HepG2 (cell line): ENCODE results near the gene POLG2. TPM values are rescaled to one million over a fixed set of nuclear protein-coding genes. Genes with fewer than 3 reads are reported as not detected.

Source experiments
- ARNT ChIP-seq: fragments of 450-650 bp; IDR thresholded peaks from 2 replicates; pipeline ENCODE4 v1.6.1; 2017
- ASH2L ChIP-seq: fragments of 300-600, 200-600 bp; sonication (generic); IDR thresholded peaks from 2 replicates; pipeline ENCODE4 v1.7.0; 2017; ENCODE audit warnings: low read depth, mild to moderate bottlenecking, moderate library complexity, mixed read lengths, low read length; ENCODE audit not compliant: insufficient read length
- DR1 ChIP-seq: sonication (generic); formaldehyde crosslinking; IDR thresholded peaks from 2 replicates; pipeline ENCODE4 v1.8.0; 2021; ENCODE audit warnings: mild to moderate bottlenecking, missing genetic modification reagents, inconsistent platforms
- HOXD1 ChIP-seq: sonication (generic); formaldehyde crosslinking; IDR thresholded peaks from 2 replicates; pipeline ENCODE4 v1.5.0; 2020; ENCODE audit warnings: missing genetic modification reagents
- JUND ChIP-seq: sonication (generic); formaldehyde crosslinking; IDR thresholded peaks from 2 replicates; pipeline ENCODE4 v1.8.0; 2022; ENCODE audit warnings: mild to moderate bottlenecking, missing genetic modification reagents
- KDM5B ChIP-seq: sonication (generic); formaldehyde crosslinking; IDR thresholded peaks from 2 replicates; pipeline ENCODE4 v1.4.0; 2020; ENCODE audit warnings: missing genetic modification reagents, mild to moderate bottlenecking, borderline replicate concordance
- KLF16 ChIP-seq, 2 experiments: sonication (generic) in 1 of 2; formaldehyde crosslinking in 1 of 2; IDR thresholded peaks; 2 replicates each; pipeline versions ENCODE4 v1.6.1 to v1.8.0; 2016 to 2023; ENCODE audit warnings: missing genetic modification reagents in 2 of 2, missing compliant biosample characterization in 1 of 2
- MED8 ChIP-seq: sonication (generic); formaldehyde crosslinking; IDR thresholded peaks from 2 replicates; pipeline ENCODE4 v1.8.1; 2023; ENCODE audit warnings: mild to moderate bottlenecking, missing genetic modification reagents; ENCODE audit not compliant: insufficient replicate concordance
- NFIC ChIP-seq: IDR thresholded peaks from 2 replicates; pipeline ENCODE4 v1.6.1; 2012; ENCODE audit warnings: mild to moderate bottlenecking, low read length, inconsistent platforms
- XRCC5 ChIP-seq: fragments of 200-400 bp; formaldehyde crosslinking; optimal IDR thresholded peaks from 2 replicates; pipeline ENCODE3; 2017; ENCODE audit warnings: mild to moderate bottlenecking, low read length
- ZNF7 ChIP-seq: IDR thresholded peaks from 2 replicates; pipeline ENCODE4 v1.6.1; 2016; ENCODE audit warnings: missing biosample characterization, missing genetic modification reagents
- ZNF781 ChIP-seq: sonication (generic); formaldehyde crosslinking; IDR thresholded peaks from 2 replicates; pipeline ENCODE4 v1.5.1; 2020; ENCODE audit warnings: borderline replicate concordance, mild to moderate bottlenecking, missing genetic modification reagents; ENCODE audit errors: not compliant biosample characterization
- ZNF782 ChIP-seq: sonication (generic); formaldehyde crosslinking; IDR thresholded peaks from 2 replicates; pipeline ENCODE4 v1.4.0; 2020; ENCODE audit warnings: missing genetic modification reagents, mild to moderate bottlenecking, borderline replicate concordance
- ZSCAN22 ChIP-seq: sonication (generic); formaldehyde crosslinking; IDR thresholded peaks from 2 replicates; pipeline ENCODE4 v1.4.0; 2020; ENCODE audit warnings: mild to moderate bottlenecking, missing genetic modification reagents
- ZSCAN30 ChIP-seq: sonication (generic); formaldehyde crosslinking; IDR thresholded peaks from 2 replicates; pipeline ENCODE4 v1.5.0; 2020; ENCODE audit warnings: mild to moderate bottlenecking, missing genetic modification reagents
- polyA plus RNA-seq, 8 experiments: library from polyadenylated mRNA; depleted of rRNA in 3 of 8; stranded (reverse) in 7 of 8; unstranded in 1 of 8; fragments of >200 nt; fragmentation: Illumina TruSeq in 4 of 8; extraction: Trizol in 4 of 8; gene quantifications; 2 replicates each; pipeline versions ENCODE4 v1.2.1 to v1.2.3, GENCODE V29; 2011 to 2016; ENCODE audit warnings: low read depth in 4 of 8, missing spikeins in 1 of 8, mixed read lengths in 1 of 8; ENCODE audit not compliant: insufficient read depth in 1 of 8
- total RNA-seq, 5 experiments: library from RNA; depleted of rRNA; stranded (reverse); fragments of >200 nt; fragmentation: Illumina TruSeq; extraction: Trizol; gene quantifications; 2 replicates each; pipeline ENCODE4 v1.2.3, GENCODE V29; 2016; ENCODE audit warnings: low read depth in 1 of 5
- TF ChIP-seq, protein P1 (sequence below): sonication (generic); formaldehyde crosslinking; IDR thresholded peaks from 2 replicates; pipeline ENCODE4; 2020; ENCODE audit warnings: missing genetic modification reagents, mild to moderate bottlenecking, borderline replicate concordance
- TF ChIP-seq, protein P2 (sequence below): sonication (generic); formaldehyde crosslinking; IDR thresholded peaks from 2 replicates; pipeline ENCODE4 v1.4.0; 2020; ENCODE audit warnings: missing genetic modification reagents
- TF ChIP-seq, protein P3 (sequence below): sonication (generic); formaldehyde crosslinking; IDR thresholded peaks from 2 replicates; pipeline ENCODE4 v1.4.0; 2020; ENCODE audit warnings: missing genetic modification reagents
- TF ChIP-seq, protein P4 (sequence below): sonication (generic); formaldehyde crosslinking; IDR thresholded peaks from 2 replicates; pipeline ENCODE4 v1.4.0; 2020; ENCODE audit warnings: missing genetic modification reagents, mild to moderate bottlenecking, borderline replicate concordance
- TF ChIP-seq, protein P5 (sequence below): sonication (generic); formaldehyde crosslinking; conservative IDR thresholded peaks from 2 replicates; pipeline ENCODE4 v1.4.0; 2020; ENCODE audit warnings: missing genetic modification reagents

The POLG2 gene
- total and polyA plus RNA-seq, 2 of the 13 experiments (the other 11 are each of a cell fraction or from before 2014, with no cell fraction given) = 21.1 to 25.5 TPM

DNA sequence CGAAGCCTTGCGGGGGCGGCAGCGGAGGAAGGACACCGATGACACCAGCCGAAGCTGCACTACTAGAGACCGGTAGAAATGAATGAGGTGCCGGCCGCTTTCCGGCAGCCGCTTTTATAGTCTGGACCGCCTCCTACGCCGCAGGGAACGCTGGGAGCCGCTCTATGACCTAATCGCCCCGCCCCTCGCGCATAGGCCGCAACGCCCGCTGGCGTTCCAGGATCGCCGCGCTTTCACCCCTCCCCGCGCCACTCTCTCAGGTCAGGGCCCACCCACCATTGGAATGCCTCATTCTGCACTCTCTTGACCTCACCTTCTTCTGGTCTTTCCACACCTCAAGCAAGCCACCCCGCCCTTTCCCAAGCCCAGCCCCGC lies 9.3 kb upstream of the POLG2 start, which contains the start of gene DDX5 (continued):
- TF ChIP-seq, protein P1, sequence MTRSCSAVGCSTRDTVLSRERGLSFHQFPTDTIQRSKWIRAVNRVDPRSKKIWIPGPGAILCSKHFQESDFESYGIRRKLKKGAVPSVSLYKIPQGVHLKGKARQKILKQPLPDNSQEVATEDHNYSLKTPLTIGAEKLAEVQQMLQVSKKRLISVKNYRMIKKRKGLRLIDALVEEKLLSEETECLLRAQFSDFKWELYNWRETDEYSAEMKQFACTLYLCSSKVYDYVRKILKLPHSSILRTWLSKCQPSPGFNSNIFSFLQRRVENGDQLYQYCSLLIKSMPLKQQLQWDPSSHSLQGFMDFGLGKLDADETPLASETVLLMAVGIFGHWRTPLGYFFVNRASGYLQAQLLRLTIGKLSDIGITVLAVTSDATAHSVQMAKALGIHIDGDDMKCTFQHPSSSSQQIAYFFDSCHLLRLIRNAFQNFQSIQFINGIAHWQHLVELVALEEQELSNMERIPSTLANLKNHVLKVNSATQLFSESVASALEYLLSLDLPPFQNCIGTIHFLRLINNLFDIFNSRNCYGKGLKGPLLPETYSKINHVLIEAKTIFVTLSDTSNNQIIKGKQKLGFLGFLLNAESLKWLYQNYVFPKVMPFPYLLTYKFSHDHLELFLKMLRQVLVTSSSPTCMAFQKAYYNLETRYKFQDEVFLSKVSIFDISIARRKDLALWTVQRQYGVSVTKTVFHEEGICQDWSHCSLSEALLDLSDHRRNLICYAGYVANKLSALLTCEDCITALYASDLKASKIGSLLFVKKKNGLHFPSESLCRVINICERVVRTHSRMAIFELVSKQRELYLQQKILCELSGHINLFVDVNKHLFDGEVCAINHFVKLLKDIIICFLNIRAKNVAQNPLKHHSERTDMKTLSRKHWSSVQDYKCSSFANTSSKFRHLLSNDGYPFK (CRISPR knock-in tag) = no peak
- TF ChIP-seq, protein P2, sequence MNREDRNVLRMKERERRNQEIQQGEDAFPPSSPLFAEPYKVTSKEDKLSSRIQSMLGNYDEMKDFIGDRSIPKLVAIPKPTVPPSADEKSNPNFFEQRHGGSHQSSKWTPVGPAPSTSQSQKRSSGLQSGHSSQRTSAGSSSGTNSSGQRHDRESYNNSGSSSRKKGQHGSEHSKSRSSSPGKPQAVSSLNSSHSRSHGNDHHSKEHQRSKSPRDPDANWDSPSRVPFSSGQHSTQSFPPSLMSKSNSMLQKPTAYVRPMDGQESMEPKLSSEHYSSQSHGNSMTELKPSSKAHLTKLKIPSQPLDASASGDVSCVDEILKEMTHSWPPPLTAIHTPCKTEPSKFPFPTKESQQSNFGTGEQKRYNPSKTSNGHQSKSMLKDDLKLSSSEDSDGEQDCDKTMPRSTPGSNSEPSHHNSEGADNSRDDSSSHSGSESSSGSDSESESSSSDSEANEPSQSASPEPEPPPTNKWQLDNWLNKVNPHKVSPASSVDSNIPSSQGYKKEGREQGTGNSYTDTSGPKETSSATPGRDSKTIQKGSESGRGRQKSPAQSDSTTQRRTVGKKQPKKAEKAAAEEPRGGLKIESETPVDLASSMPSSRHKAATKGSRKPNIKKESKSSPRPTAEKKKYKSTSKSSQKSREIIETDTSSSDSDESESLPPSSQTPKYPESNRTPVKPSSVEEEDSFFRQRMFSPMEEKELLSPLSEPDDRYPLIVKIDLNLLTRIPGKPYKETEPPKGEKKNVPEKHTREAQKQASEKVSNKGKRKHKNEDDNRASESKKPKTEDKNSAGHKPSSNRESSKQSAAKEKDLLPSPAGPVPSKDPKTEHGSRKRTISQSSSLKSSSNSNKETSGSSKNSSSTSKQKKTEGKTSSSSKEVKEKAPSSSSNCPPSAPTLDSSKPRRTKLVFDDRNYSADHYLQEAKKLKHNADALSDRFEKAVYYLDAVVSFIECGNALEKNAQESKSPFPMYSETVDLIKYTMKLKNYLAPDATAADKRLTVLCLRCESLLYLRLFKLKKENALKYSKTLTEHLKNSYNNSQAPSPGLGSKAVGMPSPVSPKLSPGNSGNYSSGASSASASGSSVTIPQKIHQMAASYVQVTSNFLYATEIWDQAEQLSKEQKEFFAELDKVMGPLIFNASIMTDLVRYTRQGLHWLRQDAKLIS (CRISPR knock-in tag) = peak; percentile 83; the same call in 1 of the 2 replicates
- TF ChIP-seq DR1 (CRISPR knock-in tag) (peak; percentile 97), ASH2L (peak; percentile 2), ZNF7 (CRISPR knock-in tag) (no peak), KDM5B (CRISPR knock-in tag) (no peak), ZSCAN30 (CRISPR knock-in tag) (peak; percentile 64; the same call in 1 of the 2 replicates), JUND (CRISPR knock-in tag) (no peak; the same call in 1 of the 2 replicates), XRCC5 (no peak), NFIC (no peak), KLF16 (CRISPR knock-in tag; IDR thresholded peaks at IDR 0.05) (peak in 1 of 2 experiments; percentile 96; a peak in 2 of 4 replicates), HOXD1 (CRISPR knock-in tag) (peak; percentile 93), MED8 (CRISPR knock-in tag) (no peak), ZSCAN22 (CRISPR knock-in tag) (no peak; the same call in 1 of the 2 replicates), ZNF782 (CRISPR knock-in tag) (no peak; the same call in 1 of the 2 replicates), ZNF781 (CRISPR knock-in tag) (no peak), ARNT (no peak)
- TF ChIP-seq, protein P3, sequence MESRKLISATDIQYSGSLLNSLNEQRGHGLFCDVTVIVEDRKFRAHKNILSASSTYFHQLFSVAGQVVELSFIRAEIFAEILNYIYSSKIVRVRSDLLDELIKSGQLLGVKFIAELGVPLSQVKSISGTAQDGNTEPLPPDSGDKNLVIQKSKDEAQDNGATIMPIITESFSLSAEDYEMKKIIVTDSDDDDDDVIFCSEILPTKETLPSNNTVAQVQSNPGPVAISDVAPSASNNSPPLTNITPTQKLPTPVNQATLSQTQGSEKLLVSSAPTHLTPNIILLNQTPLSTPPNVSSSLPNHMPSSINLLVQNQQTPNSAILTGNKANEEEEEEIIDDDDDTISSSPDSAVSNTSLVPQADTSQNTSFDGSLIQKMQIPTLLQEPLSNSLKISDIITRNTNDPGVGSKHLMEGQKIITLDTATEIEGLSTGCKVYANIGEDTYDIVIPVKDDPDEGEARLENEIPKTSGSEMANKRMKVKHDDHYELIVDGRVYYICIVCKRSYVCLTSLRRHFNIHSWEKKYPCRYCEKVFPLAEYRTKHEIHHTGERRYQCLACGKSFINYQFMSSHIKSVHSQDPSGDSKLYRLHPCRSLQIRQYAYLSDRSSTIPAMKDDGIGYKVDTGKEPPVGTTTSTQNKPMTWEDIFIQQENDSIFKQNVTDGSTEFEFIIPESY (CRISPR knock-in tag) = no peak
- TF ChIP-seq, protein P4, sequence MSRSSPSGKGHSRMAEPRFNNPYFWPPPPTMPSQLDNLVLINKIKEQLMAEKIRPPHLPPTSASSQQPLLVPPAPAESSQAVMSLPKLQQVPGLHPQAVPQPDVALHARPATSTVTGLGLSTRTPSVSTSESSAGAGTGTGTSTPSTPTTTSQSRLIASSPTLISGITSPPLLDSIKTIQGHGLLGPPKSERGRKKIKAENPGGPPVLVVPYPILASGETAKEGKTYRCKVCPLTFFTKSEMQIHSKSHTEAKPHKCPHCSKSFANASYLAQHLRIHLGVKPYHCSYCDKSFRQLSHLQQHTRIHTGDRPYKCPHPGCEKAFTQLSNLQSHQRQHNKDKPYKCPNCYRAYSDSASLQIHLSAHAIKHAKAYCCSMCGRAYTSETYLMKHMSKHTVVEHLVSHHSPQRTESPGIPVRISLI (CRISPR knock-in tag) = no peak
- TF ChIP-seq, protein P5, sequence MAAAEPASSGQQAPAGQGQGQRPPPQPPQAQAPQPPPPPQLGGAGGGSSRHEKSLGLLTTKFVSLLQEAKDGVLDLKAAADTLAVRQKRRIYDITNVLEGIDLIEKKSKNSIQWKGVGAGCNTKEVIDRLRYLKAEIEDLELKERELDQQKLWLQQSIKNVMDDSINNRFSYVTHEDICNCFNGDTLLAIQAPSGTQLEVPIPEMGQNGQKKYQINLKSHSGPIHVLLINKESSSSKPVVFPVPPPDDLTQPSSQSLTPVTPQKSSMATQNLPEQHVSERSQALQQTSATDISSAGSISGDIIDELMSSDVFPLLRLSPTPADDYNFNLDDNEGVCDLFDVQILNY (CRISPR knock-in tag) = no peak
